NCI-H774 (cell line): Measurements from ENCODE around the gene MECP2.

Experiments used
- DNase-seq: peaks from one replicate; lab custom pipeline; 2025; lab: John Stamatoyannopoulos, UW

The MECP2 gene

GRCh38 chrX:154033848-154034247 is 63.7 kb downstream of the MECP2 start:
- DNase-seq: no peak

DNA sequence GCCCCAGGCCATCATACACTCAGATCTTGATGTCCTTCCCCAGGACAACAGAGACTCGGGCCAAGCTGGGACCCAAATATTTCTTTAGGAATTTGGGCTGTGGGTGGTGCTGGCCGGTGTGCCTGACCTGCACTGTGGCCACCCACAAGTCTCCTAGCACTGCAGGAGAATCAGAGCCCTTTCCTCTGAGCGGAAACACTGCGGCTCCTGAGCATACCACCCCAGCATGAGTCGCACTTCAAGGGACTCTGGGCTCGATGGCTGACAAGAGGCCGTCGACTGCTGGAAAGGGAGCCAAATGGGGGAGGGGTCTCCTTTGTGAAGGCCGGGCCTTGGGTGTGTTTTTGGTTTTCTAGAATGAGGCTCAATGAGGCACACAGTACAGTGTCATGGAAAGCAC is 64.9 kb downstream of the MECP2 start:
- DNase-seq: no peak

GRCh38 chrX:154032160-154032559 is 65.4 kb downstream of the MECP2 start:
- DNase-seq: no peak

- no peak for DNase-seq
These were observed 66.7 kb downstream of the MECP2 start for GRCh38 chrX:154030715-154031305.

GRCh38 chrX:154030266-154030665 is 67.3 kb downstream of the MECP2 start:
- no peak for DNase-seq

DNA sequence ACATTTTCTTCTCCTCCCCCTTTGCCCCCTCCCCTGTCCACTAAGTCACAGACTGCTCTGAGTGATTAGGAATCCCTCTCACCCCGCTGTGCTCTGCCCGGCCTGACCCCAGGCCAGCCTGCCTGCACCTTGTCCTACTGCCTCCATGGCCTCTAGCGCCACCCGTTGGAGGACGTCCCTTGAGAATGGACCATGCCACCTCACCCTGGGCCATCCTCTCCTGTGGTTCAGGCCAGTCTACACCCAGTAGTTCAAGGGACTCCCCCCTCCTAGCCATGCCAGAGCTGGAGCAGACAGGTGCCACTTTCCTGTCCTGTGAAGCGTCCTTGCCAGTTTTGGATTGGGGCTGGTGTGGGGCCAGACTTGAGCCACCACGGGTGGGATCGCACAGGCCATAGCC is 68.1 kb downstream of the MECP2 start:
- no peak for DNase-seq

DNA sequence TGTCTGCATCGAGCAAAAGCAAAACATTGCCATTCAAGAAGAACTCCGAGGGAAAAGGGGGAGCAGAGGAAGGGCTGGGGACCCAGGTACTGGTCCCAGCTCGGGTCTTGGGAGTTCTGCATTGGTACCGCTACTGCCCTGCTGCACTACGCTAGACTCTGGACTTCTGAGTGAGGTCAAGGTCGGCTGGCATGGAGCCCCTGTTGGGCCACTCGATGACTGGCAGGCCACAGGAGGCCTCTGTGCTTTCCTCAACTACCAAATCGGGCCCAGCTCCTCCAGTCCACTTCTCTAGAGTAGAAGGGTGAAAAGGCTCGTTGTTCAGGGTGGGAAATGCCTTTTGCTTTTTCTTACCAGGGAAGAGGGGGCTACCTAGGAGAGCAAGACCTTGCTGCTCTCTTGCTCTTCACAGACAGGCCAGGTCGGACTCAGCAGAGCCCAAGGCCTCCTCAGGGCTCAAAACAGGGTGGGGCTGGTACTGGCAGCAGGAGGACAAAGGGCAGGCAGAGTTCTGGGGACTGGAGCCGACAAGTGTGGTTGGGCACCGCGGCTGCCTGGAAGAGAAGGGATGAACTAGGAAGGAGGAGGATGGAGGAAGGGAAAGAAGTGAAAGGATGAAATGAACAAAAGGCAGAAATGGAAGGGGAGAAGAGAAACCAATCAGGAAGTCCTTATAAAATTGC is 68.9 kb downstream of the MECP2 start:
- no peak for DNase-seq

- DNase-seq: no peak
These were observed 69.5 kb downstream of the MECP2 start for GRCh38 chrX:154027986-154028385.

GRCh38 chrX:154027022-154027402 is 70.5 kb downstream of the MECP2 start:
- DNase-seq: no peak

DNA sequence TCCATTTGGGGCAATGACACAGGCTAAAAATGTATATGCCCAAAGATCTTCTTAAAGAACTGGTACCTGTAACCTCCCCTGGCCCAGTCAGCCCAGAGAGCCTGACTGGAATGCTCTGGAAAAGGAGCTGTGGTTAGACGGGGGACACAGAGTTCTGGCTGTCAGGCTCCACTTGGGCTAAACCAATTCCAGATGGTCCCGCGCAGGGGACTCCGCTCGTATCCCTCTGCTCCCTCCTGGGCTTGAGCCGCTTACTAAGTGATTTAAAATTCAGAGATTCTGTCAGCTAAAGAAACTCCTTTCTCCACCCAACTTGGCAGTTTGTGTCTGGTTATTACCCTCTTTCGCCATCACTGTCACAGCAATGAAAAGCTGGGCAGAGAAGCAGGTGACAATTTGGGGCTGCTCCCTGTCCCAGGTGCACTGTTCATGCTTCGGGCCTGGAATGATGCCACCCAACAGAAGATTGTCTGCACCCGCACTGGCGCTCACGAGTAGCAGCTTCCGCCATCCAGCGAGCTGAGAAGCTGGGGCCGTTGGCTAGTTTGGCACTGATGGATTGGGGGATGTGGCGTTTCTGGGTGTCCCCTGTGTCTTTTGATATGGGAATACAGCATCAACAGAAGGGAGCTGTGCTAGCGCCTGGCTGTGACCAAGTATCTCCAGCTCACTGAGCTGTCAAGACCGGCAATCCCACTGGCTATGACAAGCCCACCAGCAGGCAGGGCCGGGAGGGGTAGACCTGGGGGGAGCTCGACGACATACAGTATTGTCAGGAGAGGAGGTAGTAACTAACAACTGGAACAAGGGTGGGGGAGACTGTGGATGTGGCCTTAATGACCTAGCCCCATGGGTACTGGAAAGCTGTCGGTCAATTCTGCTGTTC is 71.1 kb downstream of the MECP2 start:
- DNase-seq: no peak

DNA sequence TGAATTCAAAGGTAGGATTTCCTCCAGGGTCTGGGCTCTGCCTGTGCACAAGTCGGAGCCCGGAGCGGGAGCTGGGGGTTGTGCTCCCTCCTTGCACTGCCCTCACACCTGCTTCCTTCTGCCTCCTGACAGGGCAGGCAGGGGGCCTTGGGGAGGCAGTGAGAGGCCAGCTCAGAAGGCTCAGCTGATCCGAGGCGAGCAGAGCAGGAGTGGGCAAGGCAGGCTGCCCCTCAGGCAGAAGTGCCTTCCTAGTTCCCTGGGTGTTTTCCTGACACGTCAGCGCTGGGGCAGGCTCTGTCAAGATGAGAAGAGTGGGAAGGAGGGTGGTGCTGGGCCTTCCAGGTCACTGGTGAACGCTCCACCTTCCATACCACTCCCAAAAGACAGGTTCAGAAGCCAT is 72.3 kb downstream of the MECP2 start:
- DNase-seq: no peak

GRCh38 chrX:154024271-154024670 is 73.2 kb downstream of the MECP2 start:
- no peak for DNase-seq

DNA sequence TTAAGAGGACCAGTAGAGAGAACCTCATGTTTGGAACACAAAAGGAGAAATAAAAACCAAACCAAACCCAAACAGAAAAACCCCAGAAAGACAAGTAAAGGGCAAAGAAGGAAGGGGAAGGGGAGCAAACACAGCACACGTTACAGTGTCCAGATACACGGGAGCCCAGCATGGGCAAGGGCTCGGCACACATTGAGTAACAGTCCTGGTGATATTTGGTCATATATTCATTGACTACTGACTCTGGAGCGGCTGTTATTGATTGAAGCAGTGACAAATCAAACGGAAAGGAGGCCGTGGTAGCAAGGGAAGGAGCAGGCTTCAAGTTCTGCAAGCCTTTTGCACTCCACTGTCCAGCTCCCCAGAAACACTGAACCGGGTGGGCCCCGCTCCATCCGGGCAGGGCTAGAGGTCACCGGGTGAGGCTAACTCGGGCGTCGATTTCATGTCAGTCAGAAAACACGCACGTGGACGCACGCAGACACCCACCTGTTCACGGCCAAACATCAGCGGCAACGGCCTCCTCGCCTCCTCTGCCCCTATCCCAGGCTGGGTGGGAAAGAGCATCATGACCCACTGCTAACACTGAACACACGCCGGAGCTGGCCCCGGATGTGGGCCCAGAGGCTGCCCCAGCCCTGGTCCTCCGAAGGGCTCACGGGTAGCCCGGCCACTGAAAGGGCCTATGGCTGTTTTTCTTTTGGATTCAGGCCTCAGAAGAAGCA is 74.1 kb downstream of the MECP2 start:
- DNase-seq: no peak

DNA sequence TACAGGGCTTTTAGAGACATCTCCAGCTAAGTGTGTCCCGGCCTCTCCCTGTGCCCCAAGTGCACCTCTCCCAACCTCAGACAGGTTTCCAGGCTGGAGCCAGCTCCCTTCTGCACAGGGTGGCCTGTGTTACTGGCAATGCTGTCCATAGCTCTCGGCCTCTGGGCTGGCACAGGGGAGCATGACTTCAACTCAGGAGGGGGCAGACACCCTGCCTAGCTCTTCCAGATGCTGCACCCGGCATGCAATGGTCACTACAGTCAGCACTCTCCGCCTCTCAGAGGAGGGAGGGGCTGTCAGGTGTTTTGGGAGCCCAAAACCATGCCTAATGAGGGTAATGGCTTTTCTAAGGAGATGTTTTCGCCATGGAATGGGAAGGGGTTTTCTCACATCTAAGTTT is 75.4 kb downstream of the MECP2 start:
- DNase-seq: no peak

DNA sequence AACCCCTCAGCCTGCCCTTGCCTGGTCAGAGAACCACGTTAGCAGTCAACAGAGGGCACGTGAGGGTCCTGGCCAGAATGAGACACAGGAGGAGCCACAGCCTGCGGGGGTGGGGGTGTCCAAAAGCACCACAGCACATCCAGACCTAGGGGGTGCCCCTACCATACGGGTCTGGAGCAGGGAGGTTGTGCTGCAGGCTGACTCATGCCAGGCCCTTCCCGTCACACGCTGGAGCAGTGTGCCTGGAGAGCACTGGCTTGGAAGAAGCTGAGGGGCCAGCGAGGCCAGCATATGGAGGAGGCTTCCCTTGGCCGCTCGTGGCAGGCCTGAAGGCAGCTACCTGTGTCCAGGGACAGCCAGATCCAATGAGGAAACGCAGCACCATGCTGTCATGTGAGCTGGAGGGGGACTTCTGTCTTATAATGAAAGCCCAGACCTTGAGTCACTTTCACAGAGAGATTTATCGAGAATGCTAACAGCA is 76.3 kb downstream of the MECP2 start:
- DNase-seq: no peak

DNA sequence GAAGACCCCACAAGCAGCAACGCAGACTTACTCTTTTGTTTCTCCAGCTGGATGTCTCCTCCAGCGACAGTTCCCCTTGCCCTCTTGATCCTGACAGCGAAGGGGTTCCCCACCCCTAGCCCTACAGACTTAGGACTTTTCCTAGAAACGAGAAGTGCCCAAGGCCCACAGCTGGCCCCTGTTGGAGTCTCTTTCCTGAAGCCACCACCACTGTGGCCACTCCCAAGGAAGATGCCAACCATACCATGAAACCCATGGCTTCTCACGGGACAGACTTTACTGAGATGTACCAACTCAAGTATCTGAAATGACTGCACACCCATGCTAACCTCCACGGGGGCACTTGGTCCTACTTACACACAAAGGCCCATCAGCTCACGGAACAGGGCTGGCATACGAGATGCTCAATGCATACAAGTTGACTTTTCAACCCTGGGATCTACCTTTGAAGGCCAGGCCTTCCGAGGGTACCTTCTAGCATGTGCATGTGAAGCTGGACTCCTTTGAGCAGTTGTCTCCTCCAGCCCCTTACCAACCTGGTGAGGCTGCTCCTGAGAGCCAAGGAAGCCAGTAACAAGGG is 76.9 kb downstream of the MECP2 start:
- DNase-seq: no peak

DNA sequence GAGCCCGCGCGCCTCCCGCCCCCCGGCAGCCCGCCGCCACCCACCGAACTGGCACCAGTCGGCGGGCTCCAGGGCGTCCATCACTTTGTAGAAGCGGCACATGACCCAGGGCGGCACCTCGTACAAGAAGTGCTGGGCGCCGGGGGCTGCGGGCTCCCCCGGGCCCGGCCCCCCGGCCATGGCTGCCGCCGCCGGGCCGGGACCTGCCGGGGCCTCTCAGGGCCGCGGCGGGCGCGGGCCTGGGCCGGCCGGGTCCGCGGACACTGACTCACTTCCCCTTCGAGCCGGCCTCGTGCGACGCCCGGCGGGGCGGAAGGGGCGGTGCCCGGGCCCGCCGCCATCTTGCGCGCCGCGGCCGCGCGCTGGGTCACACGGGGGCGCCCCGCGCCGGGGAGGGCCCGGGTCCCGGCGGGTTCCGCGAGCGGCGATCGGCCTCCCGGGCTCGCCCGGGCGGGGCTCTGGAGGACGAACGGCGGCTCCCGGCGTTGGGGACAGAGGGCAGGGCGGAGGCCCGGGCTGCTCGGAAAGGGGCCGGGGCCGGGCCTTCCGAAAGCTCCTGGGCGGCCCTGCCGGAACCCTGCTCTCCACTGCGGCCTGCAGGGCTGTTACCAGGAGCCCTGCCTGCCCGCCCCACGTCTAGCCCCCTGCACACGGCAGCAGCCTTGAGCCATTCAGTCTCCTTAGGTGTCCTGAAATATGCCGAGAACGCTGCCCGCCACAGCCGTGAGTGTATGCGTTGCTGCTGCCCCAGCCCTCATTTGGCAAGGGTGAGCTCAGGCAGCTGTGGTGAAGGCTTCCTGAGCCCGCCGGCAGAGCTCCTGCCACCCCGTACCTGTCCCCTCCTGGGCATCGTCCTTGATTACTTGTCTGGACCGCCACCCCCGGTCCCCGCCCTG is 77.6 kb downstream of the MECP2 start, which contains the start of gene IRAK1:
TSS of gene IRAK1 (minus strand) at position 270 of the 896 bp plus-strand sequence. CDS start at position 180, 90 bp downstream.
- DNase-seq: peak; percentile 52

- DNase-seq: no peak
These were observed 78.4 kb downstream of the MECP2 start for GRCh38 chrX:154019061-154019621.

- DNase-seq: no peak
These were observed 78.9 kb downstream of the MECP2 start for GRCh38 chrX:154018518-154019060.
